AG20443 (cell line): ENCODE measurements around the gene TP63.

Source experiments
- DNase-seq: peaks from one replicate; pipeline ENCODE4 v3.0.0; 2012; ENCODE audit warnings: low spot score, mixed read lengths

The TP63 gene

DNA sequence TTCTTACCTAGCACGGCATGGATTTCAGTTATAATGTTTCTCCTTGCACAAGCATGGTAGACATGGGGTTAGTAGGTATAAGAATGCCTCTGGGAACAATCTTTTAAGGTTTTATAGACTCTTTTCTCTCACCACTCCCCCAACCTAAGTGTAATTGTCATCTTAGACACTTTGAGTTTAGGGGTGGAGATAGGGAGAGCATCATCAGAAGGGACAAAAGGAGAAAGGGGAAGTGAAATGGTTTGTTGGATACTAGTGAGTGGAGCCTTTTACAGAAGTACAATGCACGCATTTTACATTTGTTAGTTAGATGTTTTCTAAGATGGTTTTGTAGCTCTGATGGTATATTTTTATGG lies 189.2 kb downstream of the TP63 start:
- DNase-seq = no peak

DNA sequence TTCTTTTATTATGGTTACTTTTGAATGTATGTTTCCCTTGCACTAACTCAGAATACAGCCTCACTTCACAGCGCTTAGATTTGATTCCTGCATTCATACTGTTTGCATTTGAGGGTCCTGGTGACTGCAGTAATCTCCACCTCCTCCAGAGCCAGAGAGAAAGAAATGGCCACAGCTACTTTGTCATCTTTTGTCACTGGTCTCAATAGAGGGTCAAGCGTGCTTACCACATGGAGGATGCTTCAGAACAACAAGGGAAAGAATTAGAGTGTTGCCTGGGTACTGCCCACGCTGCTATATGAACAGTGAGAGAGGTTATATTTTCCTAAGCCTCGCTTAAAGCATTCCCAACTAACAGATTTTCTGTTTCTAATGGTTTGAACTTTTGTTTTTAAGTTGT lies 190.1 kb downstream of the TP63 start:
- DNase-seq = no peak

DNA sequence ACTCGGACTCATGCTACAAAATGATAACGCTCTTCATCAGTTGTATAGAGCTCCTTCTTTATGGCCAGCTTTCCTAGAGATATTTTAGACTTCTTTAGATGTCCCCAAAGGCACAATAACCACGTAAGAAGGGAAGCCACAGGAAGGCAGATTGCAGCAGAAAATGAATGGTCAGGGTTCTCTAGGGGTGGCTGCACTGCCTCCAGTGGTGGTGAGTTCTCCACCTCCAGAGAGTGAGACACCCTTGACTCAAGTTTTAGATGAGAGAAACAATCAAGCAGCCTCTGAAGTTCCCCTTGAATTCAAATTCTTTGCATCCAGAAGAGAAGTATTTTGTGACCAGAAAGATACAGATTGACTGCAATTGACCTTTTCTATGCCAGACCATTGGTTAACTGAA lies 191.5 kb downstream of the TP63 start:
- DNase-seq = no peak

DNA sequence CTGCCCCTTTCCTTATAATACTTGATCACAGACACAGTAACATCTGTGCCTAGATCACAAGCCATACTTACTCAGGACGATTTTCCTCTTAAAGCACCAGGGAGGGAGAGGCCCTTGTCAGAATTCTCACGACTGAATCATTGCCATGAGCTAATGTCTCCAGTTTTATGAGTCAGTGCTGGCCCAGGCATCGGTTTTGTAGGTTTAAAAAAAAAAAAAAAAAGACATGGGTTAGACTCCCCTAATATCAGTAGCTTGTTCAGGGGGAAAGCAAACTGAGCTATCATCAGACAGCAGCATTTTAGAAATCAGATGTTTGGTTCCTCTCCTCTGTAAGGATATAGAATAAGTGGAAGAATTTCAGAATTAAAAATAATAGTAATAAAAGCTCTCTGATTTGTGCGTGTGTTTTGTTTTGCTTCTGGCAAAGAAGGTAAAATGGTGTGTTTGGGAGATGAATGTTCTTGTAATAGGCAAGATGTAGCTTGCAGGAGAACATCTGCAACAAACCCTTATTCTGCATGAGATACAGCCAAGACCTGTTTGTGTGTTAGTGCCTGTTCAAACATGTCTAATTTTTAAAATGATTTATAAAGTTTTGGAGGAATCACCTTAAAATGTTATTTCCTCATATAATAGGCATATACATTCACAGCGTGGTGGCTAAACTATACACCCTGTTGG lies 193.6 kb downstream of the TP63 start:
- peak; percentile 90 for DNase-seq

DNA sequence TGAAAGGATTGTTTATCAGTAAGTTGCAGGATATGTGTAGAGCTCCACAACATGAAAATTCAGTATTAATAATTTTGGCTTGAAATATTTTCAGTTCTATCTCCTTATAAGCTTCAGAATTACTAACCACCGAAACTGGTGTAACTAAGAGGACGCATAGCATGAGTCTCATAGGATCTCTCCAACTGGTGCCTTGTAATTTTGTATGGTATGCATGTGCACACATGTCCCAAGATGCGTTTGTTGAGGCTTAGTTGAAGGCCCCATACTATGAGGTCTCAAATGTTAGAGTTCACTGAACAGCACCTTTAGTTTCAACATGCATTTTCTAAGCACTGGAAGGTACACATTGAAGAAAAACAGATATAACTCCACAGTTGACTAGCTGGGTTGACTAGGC lies 195.4 kb downstream of the TP63 start:
- DNase-seq = no peak

DNA sequence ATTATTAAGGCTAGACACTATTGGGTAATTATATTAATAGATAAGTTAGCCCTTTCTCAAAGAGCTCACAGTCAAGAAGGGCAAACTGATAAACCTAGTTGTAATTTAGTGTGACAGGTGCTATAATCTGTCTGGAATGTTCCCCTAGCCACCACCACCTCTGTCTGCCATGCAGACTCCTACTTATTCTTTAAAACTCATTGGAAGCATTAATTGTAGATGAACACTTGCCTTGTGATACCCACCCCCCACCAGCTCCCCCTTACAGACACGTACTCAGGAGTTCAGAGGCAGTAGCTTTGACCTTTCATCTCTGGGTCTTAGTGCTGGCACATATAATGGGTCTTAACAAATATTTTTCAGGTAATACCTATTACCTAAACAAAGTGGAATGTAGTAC lies 195.9 kb downstream of the TP63 start:
- no peak for DNase-seq

DNA sequence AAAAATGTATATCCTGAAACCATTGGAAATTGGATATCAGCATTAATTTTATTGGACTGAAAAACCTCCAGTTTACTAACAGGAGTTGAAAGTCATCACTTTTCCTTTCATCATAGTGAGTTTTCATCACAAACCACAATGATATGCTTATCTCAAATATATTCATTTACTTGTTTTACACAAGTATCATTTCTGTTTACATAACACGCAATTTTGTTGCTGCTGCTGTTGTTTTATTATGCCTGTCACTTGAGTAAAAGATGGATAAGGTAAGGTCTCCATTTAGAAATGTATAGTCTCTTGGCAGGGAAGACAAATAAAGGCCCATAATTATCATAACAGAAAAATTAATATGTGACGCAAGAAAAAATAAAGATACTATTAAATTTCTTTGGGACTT lies 199.2 kb downstream of the TP63 start:
- no peak for DNase-seq

DNA sequence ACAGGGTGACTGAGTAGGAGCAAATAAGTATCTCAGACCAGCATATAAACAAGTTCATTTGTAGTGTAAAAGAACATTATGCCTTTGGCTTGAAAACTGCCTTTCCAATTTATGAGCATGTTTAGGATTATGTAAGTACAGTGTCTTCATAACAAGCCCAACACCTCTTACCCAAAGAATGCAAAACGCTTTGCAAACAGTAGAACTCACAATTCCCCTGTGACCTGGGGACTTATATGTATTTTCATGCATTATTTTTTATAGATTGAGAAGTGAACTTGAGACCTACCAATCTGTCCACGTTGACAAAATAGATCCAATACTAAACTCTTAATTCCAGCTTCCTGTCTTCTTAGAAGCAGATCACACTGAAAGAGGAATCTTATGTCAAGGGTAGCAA lies 202.1 kb downstream of the TP63 start:
- no peak for DNase-seq

DNA sequence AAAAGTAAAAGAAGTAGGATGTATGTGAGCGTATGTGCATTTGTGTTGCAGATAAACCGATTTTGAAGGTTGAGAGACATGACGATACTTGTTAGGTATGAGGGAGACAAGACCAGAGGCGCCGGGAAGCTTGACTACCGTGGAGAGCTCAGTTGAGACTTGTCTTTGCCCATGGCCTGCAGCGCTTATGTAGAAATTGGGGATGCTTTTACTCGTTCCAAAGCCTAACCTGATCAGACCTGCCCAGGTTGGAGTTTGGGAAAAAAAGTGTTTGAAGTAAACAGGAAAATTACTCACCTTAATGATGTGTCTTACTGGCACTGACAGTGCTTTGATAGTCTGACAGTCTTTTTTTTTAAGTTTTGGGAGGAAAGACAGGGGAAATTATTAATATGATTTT lies 202.8 kb downstream of the TP63 start:
- no peak for DNase-seq

DNA sequence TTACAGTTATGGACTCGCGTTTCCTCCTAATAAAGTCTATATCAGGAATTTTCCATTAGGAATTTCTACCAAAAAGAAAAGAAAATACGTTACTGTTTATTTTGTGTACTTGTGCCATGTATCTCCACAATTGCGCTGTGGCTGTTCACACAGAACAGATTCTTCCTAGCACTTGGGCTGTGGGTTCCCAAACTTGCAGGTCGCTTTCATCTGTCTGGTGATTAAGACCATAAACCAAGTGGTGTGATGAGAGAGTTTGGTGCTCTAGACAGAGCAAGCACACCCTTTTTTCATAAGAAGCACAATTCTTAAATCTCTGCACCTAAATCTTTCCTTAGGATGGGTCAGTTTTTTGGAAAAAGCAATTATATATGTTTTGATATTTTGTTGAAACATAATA lies 203.3 kb downstream of the TP63 start:
- no peak for DNase-seq

DNA sequence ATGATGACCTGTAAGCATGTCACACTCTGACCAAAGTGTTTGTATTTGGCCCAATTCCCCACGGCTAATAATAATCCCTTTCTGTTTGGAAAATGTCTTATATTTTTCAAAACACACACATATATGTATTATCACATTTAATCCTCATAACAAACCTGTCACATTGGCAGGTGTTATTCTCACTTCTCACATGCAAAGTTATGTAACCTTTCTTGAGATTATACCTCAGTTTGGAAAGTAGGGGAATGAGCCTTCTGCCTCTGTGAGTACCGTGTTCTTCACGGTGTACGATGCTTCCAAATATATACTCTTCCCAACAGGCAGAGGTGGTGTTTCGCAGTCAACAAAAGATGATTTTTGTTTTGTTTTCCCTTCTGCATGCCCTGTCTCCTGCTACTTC lies 205.6 kb downstream of the TP63 start:
- DNase-seq = no peak

DNA sequence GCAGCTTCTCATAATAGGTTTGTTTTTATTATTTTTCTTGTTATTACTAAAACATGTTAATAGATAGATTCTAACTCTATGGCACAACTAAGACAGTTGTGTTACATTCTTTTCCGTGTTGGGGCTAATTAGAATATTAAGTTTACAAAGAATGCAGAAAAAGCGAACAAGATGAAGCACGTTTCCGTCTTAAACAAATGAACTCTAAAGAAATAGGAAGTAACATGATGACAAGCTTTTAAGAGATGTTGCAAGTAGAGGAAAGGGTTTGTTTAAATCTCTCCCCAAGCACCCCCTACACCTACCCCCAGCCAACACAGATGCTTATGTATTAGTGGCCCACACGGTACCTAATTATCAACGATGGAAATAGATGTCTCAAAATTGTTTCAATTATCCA lies 207.1 kb downstream of the TP63 start:
- DNase-seq = no peak

DNA sequence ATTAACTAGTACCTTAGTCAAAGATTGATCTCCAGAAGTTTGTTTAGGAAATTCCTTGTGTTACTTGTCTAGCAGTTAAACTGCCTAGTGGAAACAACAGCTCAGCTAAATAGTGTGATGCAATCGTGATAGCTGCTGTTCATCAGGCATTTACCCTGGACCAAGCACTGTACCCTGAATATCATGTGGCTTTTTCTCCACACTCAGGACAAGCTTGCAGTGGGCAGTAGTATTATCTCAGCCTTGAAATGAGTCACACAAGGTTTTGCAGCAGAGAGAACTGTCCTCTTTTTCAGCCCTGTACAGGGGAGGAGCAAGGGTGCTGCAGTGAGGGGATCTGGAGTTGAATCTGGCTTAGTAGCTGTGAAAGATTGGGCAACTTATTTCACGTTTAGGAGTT lies 208.4 kb downstream of the TP63 start:
- DNase-seq = peak; percentile 49

DNA sequence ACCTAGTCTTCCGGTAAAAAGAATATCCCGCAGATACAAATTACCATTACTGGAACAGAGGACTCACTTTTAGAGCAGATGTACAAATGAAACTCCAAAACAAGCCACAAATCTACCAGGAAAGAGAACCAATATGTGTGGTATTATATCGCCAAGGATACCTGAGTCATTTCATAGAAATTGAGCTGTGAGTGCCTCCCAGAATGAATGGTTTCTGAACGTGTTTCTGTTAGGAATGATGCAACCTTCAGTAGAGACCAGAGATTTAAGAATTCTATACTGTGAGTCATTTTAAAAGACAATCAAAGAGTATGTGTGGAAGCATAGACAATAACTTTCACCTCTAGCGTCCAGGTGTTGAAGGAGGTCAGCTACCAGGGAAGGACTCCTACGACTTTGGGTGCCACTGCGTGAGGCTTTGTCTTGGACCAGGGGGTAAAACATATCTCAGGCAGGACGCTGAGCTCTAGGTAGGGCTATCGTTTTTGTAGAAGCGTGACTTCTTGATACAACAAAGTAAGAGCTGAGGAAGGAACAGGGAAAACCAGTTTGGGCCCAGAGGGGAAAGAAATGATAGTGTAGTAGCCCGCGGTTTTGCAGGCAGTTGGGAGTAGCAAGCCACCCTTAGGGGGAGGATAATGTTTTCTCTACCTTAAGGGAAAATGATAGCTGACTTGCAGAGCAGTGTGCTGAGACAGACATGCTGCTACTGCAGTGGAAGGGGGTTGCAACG lies 210.4 kb downstream of the TP63 start:
- DNase-seq = peak; percentile 23

DNA sequence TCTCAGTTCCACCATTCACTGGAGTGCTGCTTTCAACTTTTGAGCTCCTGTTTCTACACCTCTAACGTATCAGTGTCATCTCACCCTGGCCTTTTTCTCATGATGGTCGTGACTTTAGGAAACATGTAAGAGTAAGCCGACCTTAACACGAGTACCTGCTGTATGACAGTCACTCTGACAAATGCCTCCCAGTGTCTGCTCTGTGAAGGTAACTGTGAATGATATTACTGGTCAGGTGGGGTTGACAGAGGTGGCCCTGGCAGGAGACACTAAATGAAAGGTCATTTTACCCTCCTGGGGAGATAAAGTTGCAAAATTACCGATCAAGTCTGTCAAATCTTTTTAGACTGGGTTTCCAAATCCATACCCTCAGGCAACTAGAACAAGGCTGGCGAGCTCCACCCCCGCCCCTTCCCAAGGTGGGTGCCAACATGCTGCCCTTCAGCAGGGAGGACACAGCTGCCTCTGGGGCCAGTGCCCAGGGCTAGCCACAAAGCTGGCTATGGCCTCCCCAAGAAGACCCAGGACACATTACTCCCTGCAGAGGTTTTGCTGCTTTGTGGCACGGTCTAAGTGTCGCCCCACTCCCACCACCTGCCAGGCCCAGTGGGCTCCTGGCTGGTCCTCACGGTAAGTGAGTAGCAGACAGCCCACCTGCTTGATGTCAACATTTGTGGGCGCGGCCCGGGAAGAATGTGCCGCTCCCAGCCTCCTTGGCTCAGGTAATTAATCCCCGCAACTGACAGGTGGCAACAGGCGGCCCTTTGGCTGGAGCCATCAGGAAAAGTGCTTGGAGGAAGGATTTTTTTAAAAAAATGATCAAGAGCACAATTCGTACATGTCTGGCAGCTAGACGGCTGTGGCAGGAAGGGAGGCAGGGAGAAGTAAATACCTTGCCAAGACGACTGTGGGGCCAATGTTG lies 211.8 kb downstream of the TP63 start:
- DNase-seq = no peak

DNA sequence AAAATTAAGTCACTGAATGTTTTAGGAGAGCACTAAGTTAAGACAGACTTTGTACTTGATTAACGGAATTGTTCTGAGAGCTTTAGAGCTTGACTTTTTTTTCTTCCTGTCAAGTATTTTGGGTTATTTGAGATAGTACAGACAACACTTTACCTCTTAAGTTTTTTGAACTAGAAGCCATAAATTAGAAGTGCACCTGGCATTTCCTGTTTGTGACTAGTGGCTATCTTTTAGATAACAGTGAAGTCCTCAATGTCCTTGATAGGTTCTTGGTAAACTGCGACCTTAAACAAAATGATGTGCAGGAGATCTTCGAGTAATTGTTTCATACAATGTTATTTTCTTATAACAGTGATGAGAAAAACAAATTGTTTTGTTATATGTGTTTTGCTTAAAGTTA lies 213.9 kb downstream of the TP63 start:
- no peak for DNase-seq

DNA sequence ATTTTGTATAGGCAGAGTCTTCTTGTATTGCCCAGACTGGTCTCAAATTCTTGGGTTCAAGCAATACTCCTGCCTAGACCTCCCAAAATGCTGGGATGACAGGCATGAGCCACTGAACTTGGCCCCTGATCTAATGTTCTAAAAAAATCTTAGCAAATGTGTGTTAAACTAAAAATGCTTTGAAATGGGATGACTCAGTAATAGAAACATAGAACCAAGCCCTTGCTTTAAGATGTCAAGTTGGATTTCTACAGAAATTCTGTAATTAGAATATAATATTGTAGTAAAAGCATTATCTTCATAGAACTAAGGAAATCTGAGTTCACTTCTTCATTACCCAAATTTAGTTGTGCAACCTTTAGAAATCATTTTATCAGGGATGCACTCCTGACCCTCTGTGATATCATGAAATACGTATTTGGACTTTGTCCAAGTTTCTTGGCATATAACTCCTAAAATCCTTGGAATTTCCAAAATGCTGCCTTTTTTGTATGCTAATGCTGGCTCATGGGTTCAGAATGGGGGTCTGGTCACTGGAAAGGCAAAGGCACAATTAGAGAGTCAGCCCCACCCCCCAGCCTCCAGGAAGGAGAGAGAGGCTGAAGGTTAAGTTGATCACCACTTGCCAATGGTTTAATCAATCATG lies 217.3 kb downstream of the TP63 start:
- DNase-seq = no peak

DNA sequence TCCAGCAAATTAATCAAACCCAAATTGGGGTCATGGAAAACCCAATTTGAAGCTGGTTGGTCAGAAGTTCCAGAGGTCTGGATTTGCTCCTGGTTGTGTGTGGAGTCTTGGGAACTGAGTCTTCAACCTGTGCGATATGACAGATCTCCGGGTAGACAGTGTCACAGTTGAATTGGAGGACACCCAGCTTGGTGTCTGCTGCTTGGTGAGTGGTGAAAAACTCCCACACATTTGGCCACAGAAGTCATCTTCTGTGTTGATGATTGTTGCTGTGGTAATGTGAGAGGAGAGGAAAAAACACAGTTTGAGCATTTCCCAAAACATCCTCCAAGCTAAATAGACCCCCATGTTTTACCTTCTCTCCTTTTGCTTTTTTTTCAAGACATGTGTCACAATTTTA lies 218.1 kb downstream of the TP63 start:
- DNase-seq = no peak

DNA sequence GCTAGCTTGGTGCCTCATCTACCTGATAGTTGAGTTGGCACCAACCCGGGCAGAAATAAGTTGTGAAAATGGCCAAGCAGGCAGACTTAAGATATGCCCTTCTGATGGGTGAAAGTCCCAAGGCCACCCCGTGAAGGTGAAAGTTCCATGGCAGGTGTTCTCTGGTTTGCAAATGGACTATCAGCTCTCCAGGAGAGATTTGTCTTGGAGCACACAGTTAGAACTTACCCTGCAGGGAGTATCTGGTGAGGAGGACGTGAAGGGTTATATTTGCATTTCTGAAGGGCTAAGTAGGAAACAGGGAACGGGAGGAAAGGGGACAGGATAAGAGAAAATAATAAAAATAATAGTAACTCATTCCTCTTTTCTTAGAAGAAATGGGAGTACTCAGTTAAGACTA lies 220.5 kb downstream of the TP63 start:
- no peak for DNase-seq

DNA sequence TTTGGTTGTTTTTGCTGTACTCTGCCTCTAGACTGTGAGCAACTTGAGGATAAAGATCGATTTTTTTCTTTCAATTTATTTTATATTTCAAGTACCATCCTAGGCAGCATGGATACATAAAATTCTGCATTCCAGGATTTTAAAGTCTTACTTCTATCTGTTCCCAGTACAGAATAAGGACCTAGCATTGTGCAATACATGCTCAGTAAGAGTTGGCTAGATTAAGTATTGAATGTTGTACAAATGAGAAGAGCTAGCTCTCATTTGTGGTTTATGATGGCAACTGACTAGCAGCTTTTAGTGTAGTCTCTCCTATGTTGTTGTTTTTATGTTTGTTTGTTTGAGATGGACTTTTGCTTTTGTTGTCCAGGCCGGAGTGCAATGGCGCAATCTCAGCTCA lies 222.7 kb downstream of the TP63 start:
- DNase-seq = no peak

DNA sequence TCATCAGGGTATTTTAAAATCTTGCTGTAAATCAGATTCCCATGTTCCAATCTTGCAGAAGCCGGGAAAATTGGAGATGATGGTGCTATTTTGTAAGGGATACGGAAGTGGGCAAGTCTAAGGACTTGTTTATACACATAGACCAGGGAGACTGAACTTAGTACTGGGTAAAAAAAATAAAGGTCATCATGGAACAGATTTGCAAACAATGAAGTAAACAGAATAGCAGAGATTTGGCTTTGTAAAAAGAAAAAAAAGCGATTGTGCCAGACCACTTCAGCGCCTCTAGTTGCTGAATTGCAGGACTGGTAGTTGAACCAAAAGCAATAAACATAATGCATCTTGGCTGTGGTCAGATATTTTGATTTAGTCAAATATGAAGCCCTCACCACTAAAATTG lies 229.1 kb downstream of the TP63 start:
- DNase-seq = no peak

DNA sequence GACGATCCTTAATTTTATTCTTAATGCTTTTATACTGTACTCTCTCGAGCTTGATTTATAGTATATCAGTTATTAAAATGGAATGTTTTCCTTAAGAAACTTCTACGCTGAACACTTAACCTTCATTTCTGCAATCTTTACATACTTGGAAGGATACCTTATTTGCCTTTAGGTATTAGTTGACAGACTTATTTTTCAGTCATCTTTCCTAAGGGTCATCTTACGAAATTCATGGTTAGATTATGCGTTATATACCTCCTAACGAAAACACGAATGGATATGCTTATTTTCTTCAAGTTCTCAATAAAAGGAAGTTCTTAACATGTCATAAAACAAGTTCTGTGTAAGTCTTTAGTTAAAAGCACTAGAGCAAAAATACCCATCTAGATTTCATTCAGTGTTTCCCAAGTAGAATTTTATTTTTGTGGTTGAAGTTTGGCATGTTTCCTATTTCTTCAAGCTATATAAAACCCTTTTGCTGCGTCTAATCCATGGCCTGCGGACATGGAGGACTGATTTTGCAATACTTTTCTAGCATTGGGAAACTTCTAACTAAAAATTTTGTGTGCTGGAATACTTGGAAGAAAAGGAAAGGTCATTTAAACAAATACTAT lies 231.3 kb downstream of the TP63 start:
- peak; percentile 52 for DNase-seq
